PC-3 (cell line): Measurements from ENCODE around the gene ACAT2.

ENCODE experiments used
- CTCF ChIP-seq: fragments of 300-600 bp; sonication (generic); conservative IDR thresholded peaks from 2 replicates; pipeline ENCODE4 v1.5.1; 2017; ENCODE audit warnings: antibody characterized with exemption, low read depth, mild to moderate bottlenecking, low read length
- EZH2 ChIP-seq: fragments of 300-600 bp; sonication (generic); IDR thresholded peaks from one replicate; pipeline ENCODE4 v1.6.1; 2017; ENCODE audit warnings: antibody characterized with exemption, mild to moderate bottlenecking, low read length; ENCODE audit not compliant: unreplicated experiment
- EZH2phosphoT487 ChIP-seq: fragments of 300-600 bp; sonication (generic); IDR thresholded peaks from 2 replicates; pipeline ENCODE4 v1.6.1; 2018; ENCODE audit warnings: mild to moderate bottlenecking, antibody characterized with exemption, low read length, borderline replicate concordance

GRCh38 chr6:159762681-159763293 lies 942 bp downstream of the ACAT2 start:
- TF ChIP-seq CTCF: no peak
- TF ChIP-seq EZH2: no peak
- no peak for TF ChIP-seq EZH2phosphoT487
